HG03039 (cell line): Measurements from ENCODE around the gene TRAF3.
A peak's percentile ranks its signal among the peaks of the same experiment; 100 is the strongest.

Experiments used
- ATAC-seq: cut with Tn5 transposase; IDR thresholded peaks from one replicate; pipeline ENCODE4 v1.9.1; 2021; ENCODE audit warnings: mild to moderate bottlenecking, moderate library complexity; ENCODE audit not compliant: unreplicated experiment

Gene TRAF3

GRCh38 chr14:102777711-102778337, 575 bp downstream of the TRAF3 start:
- ATAC-seq = peak; percentile 12

GRCh38 chr14:102778338-102779083, 1.3 kb downstream of the TRAF3 start:
- no peak for ATAC-seq

GRCh38 chr14:102779084-102779462, 1.8 kb downstream of the TRAF3 start:
- ATAC-seq = no peak

GRCh38 chr14:102779574-102780315, 2.5 kb downstream of the TRAF3 start:
- ATAC-seq = no peak

- no peak for ATAC-seq
Observed at GRCh38 chr14:102781063-102781462, 3.8 kb downstream of the TRAF3 start.

- no peak for ATAC-seq
Observed at GRCh38 chr14:102782974-102783373, 5.7 kb downstream of the TRAF3 start.

- no peak for ATAC-seq
Observed at GRCh38 chr14:102784892-102785594, 7.8 kb downstream of the TRAF3 start.

GRCh38 chr14:102785595-102785963, 8.3 kb downstream of the TRAF3 start:
- no peak for ATAC-seq

- no peak for ATAC-seq
Observed at GRCh38 chr14:102786768-102787167, 9.5 kb downstream of the TRAF3 start.

GRCh38 chr14:102789349-102789748, 12.1 kb downstream of the TRAF3 start:
- ATAC-seq = no peak

- no peak for ATAC-seq
Observed at GRCh38 chr14:102793531-102794328, 16.5 kb downstream of the TRAF3 start.

- ATAC-seq = no peak
Observed at GRCh38 chr14:102795060-102795925, 18.0 kb downstream of the TRAF3 start.

GRCh38 chr14:102796661-102797190, 19.5 kb downstream of the TRAF3 start:
- no peak for ATAC-seq

GRCh38 chr14:102798926-102799325, 21.7 kb downstream of the TRAF3 start:
- ATAC-seq = no peak

GRCh38 chr14:102799684-102800562, 22.7 kb downstream of the TRAF3 start:
- no peak for ATAC-seq

GRCh38 chr14:102802834-102803523, 25.7 kb downstream of the TRAF3 start:
- no peak for ATAC-seq

- no peak for ATAC-seq
Observed at GRCh38 chr14:102804858-102805257, 27.6 kb downstream of the TRAF3 start.

GRCh38 chr14:102805371-102805891, 28.2 kb downstream of the TRAF3 start:
- ATAC-seq = no peak
